ENCODE data around the gene COL28A1. TPM values are rescaled to one million over a fixed set of nuclear protein-coding genes. Genes with fewer than 3 reads are reported as not detected.

COL28A1 gene
- polyA plus RNA-seq, 6 donors from 2014 or later, result not detected

GRCh38 chr7:7432979-7433378 lies 102.7 kb downstream of the COL28A1 start:
- no peak overlapping the region for H3K27ac Mint-ChIP-seq
- no peak for ATAC-seq (ENCODE audit: low read depth in 2 of 2)
- H3K9me3 Mint-ChIP-seq, result no peaks in the 10 kb centered on the region
- no peaks in the 10 kb centered on the region for H3K36me3 Mint-ChIP-seq
- no peaks in the 10 kb centered on the region for H3K4me1 Mint-ChIP-seq
- DNase-seq, result no peak
- H3K4me3 Mint-ChIP-seq, result no peak overlapping the region
- H3K27me3 Mint-ChIP-seq, result peaks cover 7 to 23% (median 19%) of the 10 kb centered on the region in 3 donors

DNA sequence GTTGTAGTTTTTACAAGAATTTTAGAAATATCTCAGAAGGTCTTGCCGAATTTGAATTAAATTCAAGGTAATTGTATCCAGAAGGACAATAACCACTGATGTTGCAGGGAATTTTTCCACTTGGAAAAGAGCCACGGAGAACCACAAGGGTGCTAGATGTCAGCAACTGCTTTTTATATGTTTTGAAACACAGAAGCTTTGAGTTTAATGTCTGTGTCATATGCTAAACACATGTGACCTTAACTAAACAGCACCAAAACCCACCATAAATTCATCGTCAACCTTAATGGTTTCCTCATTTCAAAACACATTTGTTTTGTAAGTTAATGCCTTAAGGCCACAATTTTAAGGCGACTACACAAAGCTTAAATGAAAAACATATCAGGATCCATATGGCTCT lies 106.9 kb downstream of the COL28A1 start:
- no peak for ATAC-seq (ENCODE audit: low read depth in 2 of 2)
- Mint-ChIP-seq H3K4me1 (peaks cover 0 to 7% (median 4%) of the 10 kb centered on the region in 3 donors), H3K9me3 (no peaks in the 10 kb centered on the region), H3K27ac (no peak overlapping the region), H3K27me3 (peaks cover 7 to 23% (median 19%) of the 10 kb centered on the region in 3 donors), H3K36me3 (no peaks in the 10 kb centered on the region), H3K4me3 (no peak overlapping the region)
- DNase-seq, result no peak

- H3K9me3 Mint-ChIP-seq, result no peaks in the 10 kb centered on the region
- H3K36me3 Mint-ChIP-seq, result no peaks in the 10 kb centered on the region
- H3K27ac Mint-ChIP-seq, result no peak overlapping the region
- ATAC-seq (ENCODE audit: low read depth in 2 of 2) (no peak), DNase-seq (no peak)
- no peak overlapping the region for H3K4me3 Mint-ChIP-seq
- H3K27me3 Mint-ChIP-seq, result peaks cover 7 to 23% (median 19%) of the 10 kb centered on the region in 3 donors
- H3K4me1 Mint-ChIP-seq, result peaks cover 0 to 7% (median 4%) of the 10 kb centered on the region in 3 donors
These were observed 108.3 kb downstream of the COL28A1 start for GRCh38 chr7:7427363-7427762.

GRCh38 chr7:7426676-7427075 lies 109.0 kb downstream of the COL28A1 start:
- Mint-ChIP-seq H3K9me3 (no peaks in the 10 kb centered on the region), H3K36me3 (no peaks in the 10 kb centered on the region), H3K27me3 (peaks cover 2 to 17% (median 15%) of the 10 kb centered on the region in 3 donors), H3K4me3 (no peak overlapping the region), H3K27ac (no peak overlapping the region), H3K4me1 (peaks cover 0 to 7% (median 4%) of the 10 kb centered on the region in 3 donors)
- no peak for DNase-seq
- no peak for ATAC-seq (ENCODE audit: low read depth in 2 of 2)

DNA sequence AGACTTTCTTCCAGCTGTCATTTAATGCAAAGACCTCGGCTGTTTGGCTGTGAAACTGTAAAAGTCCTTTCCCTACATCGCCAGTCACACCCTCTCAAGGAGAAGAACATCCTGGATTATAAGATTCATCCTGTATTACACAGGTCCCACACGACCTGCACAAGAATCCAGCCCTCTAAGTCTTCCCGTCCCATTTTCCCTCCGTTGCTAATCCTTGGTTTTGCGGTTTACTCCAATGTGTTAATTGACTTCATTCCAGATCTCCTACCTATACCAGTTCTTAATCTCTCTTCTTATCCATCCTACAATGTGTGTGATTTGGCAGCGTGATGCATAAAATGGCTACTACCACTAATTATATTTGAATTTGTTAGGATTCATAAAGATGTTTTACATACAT lies 110.4 kb downstream of the COL28A1 start:
- Mint-ChIP-seq H3K4me1 (peaks cover 0 to 7% (median 4%) of the 10 kb centered on the region in 3 donors), H3K27me3 (peaks cover 0 to 6% (median 6%) of the 10 kb centered on the region in 3 donors), H3K4me3 (peak overlapping the region in 2 of 8 donors; percentile 16 to 40), H3K27ac (no peak overlapping the region), H3K36me3 (no peaks in the 10 kb centered on the region), H3K9me3 (no peaks in the 10 kb centered on the region)
- DNase-seq (no peak), ATAC-seq (ENCODE audit: low read depth in 2 of 2) (no peak)

DNA sequence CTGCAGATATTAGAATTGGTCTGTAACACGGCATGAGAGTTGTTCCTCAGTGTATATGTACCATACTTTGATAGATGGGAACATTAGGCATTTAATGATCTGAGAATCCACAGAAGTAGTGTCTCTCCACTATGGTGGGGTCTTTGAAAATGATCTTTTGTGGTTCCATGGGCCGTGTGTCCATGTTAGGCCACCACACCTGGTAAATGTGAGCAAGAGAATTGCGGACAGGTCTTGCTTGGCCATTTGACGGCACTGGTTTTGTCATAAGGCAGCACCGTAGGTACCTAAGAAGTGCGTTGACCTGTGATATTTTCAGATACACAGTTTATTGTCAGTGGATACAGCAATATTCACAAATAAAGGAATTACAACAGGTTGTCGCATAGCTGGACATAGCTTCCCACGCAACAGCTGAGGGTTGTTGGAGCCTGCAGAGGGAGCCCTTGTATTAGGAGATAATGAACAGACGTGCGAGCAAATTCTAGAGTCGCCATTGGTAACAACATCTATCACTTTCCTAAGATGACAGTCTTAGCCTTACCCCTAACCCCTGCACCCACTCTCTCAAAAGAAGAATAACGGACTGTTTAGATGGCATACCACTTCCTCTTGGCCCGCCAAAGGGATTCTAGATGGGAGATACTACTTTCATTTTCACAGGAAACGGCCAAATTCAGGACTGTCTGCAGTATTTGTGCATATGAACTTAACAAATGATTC lies 111.4 kb downstream of the COL28A1 start:
- Mint-ChIP-seq H3K27ac (peak overlapping the region in 2 of 6 donors; percentile 41 to 51), H3K4me1 (peaks cover 0 to 7% (median 4%) of the 10 kb centered on the region in 3 donors), H3K4me3 (peak overlapping the region in 7 of 8 donors; percentile 67 to 89 (median 81)), H3K27me3 (peaks cover 0 to 2% (median 1%) of the 10 kb centered on the region in 3 donors), H3K9me3 (no peaks in the 10 kb centered on the region), H3K36me3 (no peaks in the 10 kb centered on the region)
- peak; percentile 62 to 67 for ATAC-seq (ENCODE audit: low read depth in 2 of 2)
- peak; percentile 30 for DNase-seq

- Mint-ChIP-seq H3K36me3 (no peaks in the 10 kb centered on the region), H3K4me3 (no peak overlapping the region), H3K27ac (no peak overlapping the region), H3K4me1 (peaks cover 6 to 10% (median 6%) of the 10 kb centered on the region in 3 donors), H3K9me3 (no peaks in the 10 kb centered on the region), H3K27me3 (no peaks in the 10 kb centered on the region)
- ATAC-seq (ENCODE audit: low read depth in 2 of 2) (no peak), DNase-seq (no peak)
These were observed 113.0 kb downstream of the COL28A1 start for GRCh38 chr7:7422641-7423040.

DNA sequence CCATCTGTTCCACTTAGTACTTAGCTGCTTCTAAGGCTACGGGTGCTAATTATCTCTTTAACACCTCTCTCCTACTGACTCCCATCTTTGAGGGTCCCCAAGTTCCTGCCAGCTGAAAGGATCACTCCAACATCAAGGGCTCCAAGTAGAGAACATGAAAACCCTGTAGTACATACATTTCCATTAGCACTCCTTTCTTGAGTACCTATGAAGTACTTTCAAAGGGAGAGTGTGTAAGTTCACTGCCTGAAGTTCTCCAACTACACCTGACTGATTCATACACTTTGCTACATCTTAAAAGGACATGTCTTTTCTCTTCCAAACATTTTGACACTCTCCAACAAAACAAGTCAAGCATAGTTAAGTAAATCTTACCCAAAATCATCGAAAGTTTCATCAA lies 113.8 kb downstream of the COL28A1 start:
- ATAC-seq (ENCODE audit: low read depth in 2 of 2) (no peak), DNase-seq (no peak)
- H3K27me3 Mint-ChIP-seq, result no peaks in the 10 kb centered on the region
- H3K4me3 Mint-ChIP-seq, result no peak overlapping the region
- H3K4me1 Mint-ChIP-seq, result peaks cover 8 to 13% (median 8%) of the 10 kb centered on the region in 3 donors
- H3K27ac Mint-ChIP-seq, result no peak overlapping the region
- no peaks in the 10 kb centered on the region for H3K9me3 Mint-ChIP-seq
- H3K36me3 Mint-ChIP-seq, result no peaks in the 10 kb centered on the region

DNA sequence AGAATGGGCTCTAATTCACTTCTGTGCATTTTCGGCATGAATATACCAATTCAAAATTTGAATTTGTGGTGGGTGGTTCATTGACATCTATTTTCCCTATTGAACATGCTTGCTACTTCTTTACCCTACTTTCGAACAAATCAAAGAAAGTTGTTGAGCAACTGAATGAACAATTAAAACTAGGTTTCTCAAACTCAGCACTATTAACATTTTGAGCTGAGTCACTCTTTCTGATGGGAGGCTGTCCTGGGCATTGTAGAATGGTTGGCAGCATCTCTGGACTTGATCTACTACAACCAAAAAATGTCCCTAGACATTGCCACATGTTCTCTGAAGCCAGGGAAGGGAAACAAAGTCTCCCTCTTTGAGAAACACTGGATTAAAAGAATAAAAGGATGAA lies 116.7 kb downstream of the COL28A1 start:
- ATAC-seq (ENCODE audit: low read depth in 2 of 2), result no peak
- H3K36me3 Mint-ChIP-seq, result no peaks in the 10 kb centered on the region
- H3K27me3 Mint-ChIP-seq, result no peaks in the 10 kb centered on the region

GRCh38 chr7:7417851-7418250 lies 117.8 kb downstream of the COL28A1 start:
- Mint-ChIP-seq H3K27me3 (peaks cover 0 to 7% (median 0%) of the 10 kb centered on the region in 3 donors), H3K4me1 (peaks cover 4 to 14% (median 10%) of the 10 kb centered on the region in 3 donors), H3K4me3 (no peak overlapping the region), H3K27ac (peak overlapping the region in 4 of 6 donors; percentile 15 to 79 (median 32)), H3K36me3 (no peaks in the 10 kb centered on the region), H3K9me3 (no peaks in the 10 kb centered on the region)
- no peak for ATAC-seq (ENCODE audit: low read depth in 2 of 2)
- DNase-seq, result no peak

More for the DNA sequence above, 116.7 kb downstream of the COL28A1 start:
- no peaks in the 10 kb centered on the region for H3K9me3 Mint-ChIP-seq
- no peak overlapping the region for H3K4me3 Mint-ChIP-seq
- H3K4me1 Mint-ChIP-seq, result peaks cover 4 to 14% (median 10%) of the 10 kb centered on the region in 3 donors
- DNase-seq, result no peak
- no peak overlapping the region for H3K27ac Mint-ChIP-seq

- H3K36me3 Mint-ChIP-seq, result no peaks in the 10 kb centered on the region
- DNase-seq (no peak), ATAC-seq (ENCODE audit: low read depth in 2 of 2) (no peak)
- H3K27me3 Mint-ChIP-seq, result peaks cover 0 to 7% (median 0%) of the 10 kb centered on the region in 3 donors
- H3K27ac Mint-ChIP-seq, result peak overlapping the region in 4 of 6 donors; percentile 15 to 79 (median 32)
- H3K4me3 Mint-ChIP-seq, result no peak overlapping the region
- no peaks in the 10 kb centered on the region for H3K9me3 Mint-ChIP-seq
- peaks cover 4 to 14% (median 10%) of the 10 kb centered on the region in 3 donors for H3K4me1 Mint-ChIP-seq
These were observed 118.3 kb downstream of the COL28A1 start for GRCh38 chr7:7417414-7417813.

DNA sequence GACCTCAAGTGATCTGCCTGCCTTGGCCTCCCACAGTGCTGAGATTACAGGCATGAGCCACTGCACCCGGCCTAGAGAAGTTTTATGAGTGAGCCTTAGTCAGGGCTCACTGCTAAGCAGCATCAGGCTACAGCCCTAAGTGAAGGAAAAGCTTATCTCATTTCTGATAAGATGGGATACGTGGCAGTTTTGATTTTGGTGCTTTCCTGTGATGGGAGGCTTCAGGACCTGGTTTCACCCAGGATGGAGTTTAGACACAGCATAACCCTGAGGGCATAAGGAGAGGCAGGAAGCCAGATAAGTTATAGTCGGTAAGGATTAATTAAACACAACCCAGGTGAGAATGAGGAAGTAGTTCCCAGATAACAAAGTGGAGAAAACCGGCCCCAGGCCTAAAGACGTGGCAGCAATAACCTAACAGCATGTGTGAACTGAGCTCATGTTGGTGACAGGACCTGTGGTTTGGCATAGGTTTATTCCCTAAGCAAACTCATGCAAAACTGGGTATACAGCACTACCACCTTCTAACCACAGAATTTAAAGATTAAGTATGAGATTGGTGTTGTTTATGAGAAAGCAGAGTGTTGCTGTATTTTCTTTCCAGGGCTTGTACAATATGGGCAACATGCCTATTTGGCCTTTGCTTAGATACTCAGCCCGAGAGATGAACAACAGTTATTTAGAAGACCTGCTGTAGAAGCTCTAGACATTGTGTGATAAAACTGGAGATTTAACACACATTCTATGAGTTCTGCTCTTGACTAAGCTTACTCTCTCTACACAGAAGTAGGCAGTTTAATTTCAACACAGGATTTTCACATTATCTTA lies 119.4 kb downstream of the COL28A1 start:
- peak; percentile 18 to 21 for ATAC-seq (ENCODE audit: low read depth in 2 of 2)
- no peak for DNase-seq
- Mint-ChIP-seq H3K27me3 (peaks cover 5 to 7% (median 5%) of the 10 kb centered on the region in 3 donors), H3K4me3 (no peak overlapping the region), H3K4me1 (peaks cover 4 to 14% (median 10%) of the 10 kb centered on the region in 3 donors), H3K36me3 (no peaks in the 10 kb centered on the region), H3K27ac (peak overlapping the region in 1 of 6 donors; percentile 78), H3K9me3 (no peaks in the 10 kb centered on the region)

- H3K27me3 Mint-ChIP-seq, result peaks cover 5 to 7% (median 5%) of the 10 kb centered on the region in 3 donors
- no peak for ATAC-seq (ENCODE audit: low read depth in 2 of 2)
- DNase-seq, result no peak
- no peaks in the 10 kb centered on the region for H3K9me3 Mint-ChIP-seq
- H3K36me3 Mint-ChIP-seq, result no peaks in the 10 kb centered on the region
- no peak overlapping the region for H3K27ac Mint-ChIP-seq
- no peak overlapping the region for H3K4me3 Mint-ChIP-seq
- peaks cover 4 to 14% (median 10%) of the 10 kb centered on the region in 3 donors for H3K4me1 Mint-ChIP-seq
These were observed 120.7 kb downstream of the COL28A1 start for GRCh38 chr7:7414791-7415603.
